Hepatocyte (in vitro differentiated cells): ENCODE data around the gene TP73. TPM values are rescaled to one million over a fixed set of nuclear protein-coding genes. Genes with fewer than 3 reads are reported as not detected.

Experiments
- DNase-seq: peaks from one replicate; pipeline ENCODE4 v3.0.0-alpha.2; 2016; ENCODE audit warnings: low spot score
- H2AFZ ChIP-seq: fragments of 200-600 bp; sonication (generic); 2 replicates; pipeline ENCODE4 v1.6.0; 2016; ENCODE audit warnings: antibody characterized with exemption, mild to moderate bottlenecking
- H3K27ac ChIP-seq: fragments of 200-600 bp; sonication (generic); 2 replicates; pipeline ENCODE4 v1.5.1; 2016; ENCODE audit warnings: mild to moderate bottlenecking
- H3K27me3 ChIP-seq: fragments of 200-600 bp; sonication (generic); 2 replicates; pipeline ENCODE4 v1.6.1; 2016
- H3K36me3 ChIP-seq: fragments of 200-600 bp; sonication (generic); replicated peaks from 2 replicates; pipeline ENCODE4 v1.5.1; 2016; ENCODE audit warnings: low read depth; ENCODE audit not compliant: insufficient read depth
- H3K4me1 ChIP-seq: fragments of 200-600 bp; sonication (generic); 2 replicates; pipeline ENCODE4 v1.5.1; 2016; ENCODE audit warnings: mild to moderate bottlenecking, moderate library complexity; ENCODE audit not compliant: insufficient read depth
- H3K4me2 ChIP-seq: fragments of 200-600 bp; sonication (generic); 2 replicates; pipeline ENCODE4 v1.6.0; 2016
- H3K4me3 ChIP-seq: fragments of 200-600 bp; sonication (generic); 2 replicates; pipeline ENCODE4 v1.5.1; 2016; ENCODE audit warnings: mild to moderate bottlenecking
- H3K79me2 ChIP-seq: fragments of 200-600 bp; sonication (generic); 2 replicates; pipeline ENCODE4 v1.6.0; 2017; ENCODE audit warnings: mild to moderate bottlenecking
- H3K9me2 ChIP-seq: fragments of 200-600 bp; sonication (generic); replicated peaks from 2 replicates; pipeline ENCODE4 v1.6.0; 2017; ENCODE audit warnings: mild to moderate bottlenecking; ENCODE audit not compliant: insufficient read depth
- H3K9me3 ChIP-seq: fragments of 200-600 bp; sonication (generic); 2 replicates; pipeline ENCODE4 v1.5.1; 2016; ENCODE audit warnings: low read depth, mild to moderate bottlenecking
- H4K20me1 ChIP-seq: fragments of 200-600 bp; sonication (generic); 2 replicates; pipeline ENCODE4 v1.6.0; 2016; ENCODE audit warnings: mild to moderate bottlenecking; ENCODE audit not compliant: insufficient read depth, poor library complexity, severe bottlenecking
- CTCF ChIP-seq: fragments of 200-600 bp; sonication (generic); IDR thresholded peaks from 2 replicates; pipeline ENCODE4 v1.5.1; 2016; ENCODE audit warnings: antibody characterized with exemption, mild to moderate bottlenecking; ENCODE audit not compliant: poor library complexity
- EZH2 ChIP-seq: fragments of 200-600 bp; sonication (generic); IDR thresholded peaks from 2 replicates; pipeline ENCODE4 v1.6.1; 2016; ENCODE audit warnings: antibody characterized with exemption, mild to moderate bottlenecking, borderline replicate concordance
- EZH2phosphoT487 ChIP-seq: fragments of 200-600 bp; sonication (generic); IDR thresholded peaks from one replicate; pipeline ENCODE4 v1.6.1; 2018; ENCODE audit warnings: antibody characterized with exemption, mild to moderate bottlenecking, low read depth, moderate library complexity; ENCODE audit not compliant: unreplicated experiment, severe bottlenecking
- WGBS: methylation state at CpG from one replicate; pipeline ENCODE4 v1.1.6; 2016; ENCODE audit warnings: low lambda C conversion rate; ENCODE audit errors: missing lambda C conversion rate; 5-methylcytosine and 5-hydroxymethylcytosine counted together
- polyA plus RNA-seq: library from polyadenylated mRNA; unstranded; fragments of >200 nt; fragmentation: Nextera tagmentation; extraction: Ambion mirVana; gene quantifications from 2 replicates; pipeline ENCODE4 v1.2.1, GENCODE V29; 2016
- total RNA-seq: library from RNA; depleted of rRNA; stranded (reverse); fragments of >200 nt; gene quantifications from 2 replicates; pipeline ENCODE4 v1.2.3, GENCODE V29; 2014

The TP73 gene
- total and polyA plus RNA-seq, 2 experiments from 2014 or later = 0.27 to 0.47 TPM

DNA sequence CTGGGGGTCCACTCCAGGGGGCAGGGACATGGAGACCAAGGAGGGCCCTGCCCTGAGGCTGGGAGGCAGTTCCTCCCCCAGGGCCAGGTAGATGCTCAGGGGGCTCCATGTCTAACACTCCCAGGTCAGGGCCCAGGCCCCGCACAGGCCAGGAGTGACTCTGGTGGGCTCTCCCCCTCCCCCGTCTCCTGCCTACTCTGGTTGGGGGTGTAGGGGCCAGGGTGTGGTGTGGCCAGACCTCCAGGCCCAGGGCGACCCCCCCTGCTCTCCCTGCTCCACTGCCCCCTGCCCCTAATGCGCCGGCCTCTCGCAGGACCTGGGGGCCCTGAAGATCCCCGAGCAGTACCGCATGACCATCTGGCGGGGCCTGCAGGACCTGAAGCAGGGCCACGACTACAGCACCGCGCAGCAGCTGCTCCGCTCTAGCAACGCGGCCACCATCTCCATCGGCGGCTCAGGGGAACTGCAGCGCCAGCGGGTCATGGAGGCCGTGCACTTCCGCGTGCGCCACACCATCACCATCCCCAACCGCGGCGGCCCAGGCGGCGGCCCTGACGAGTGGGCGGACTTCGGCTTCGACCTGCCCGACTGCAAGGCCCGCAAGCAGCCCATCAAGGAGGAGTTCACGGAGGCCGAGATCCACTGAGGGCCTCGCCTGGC lies 80.2 kb downstream of the TP73 start:
- H3K4me2 ChIP-seq = no peak overlapping the region
- no peaks in the 10 kb centered on the region for H3K4me1 ChIP-seq
- H3K9me2 ChIP-seq = no peaks in the 10 kb centered on the region
- no peak overlapping the region for H3K27ac ChIP-seq
- H3K79me2 ChIP-seq = no peaks in the 10 kb centered on the region
- no peak overlapping the region for H2AFZ ChIP-seq
- no peak overlapping the region for H3K4me3 ChIP-seq
- no peaks in the 10 kb centered on the region for H3K9me3 ChIP-seq
- H4K20me1 ChIP-seq = no peaks in the 10 kb centered on the region
- no peaks in the 10 kb centered on the region for H3K27me3 ChIP-seq
- DNase-seq = no peak
- 39% methylated on average over 34 of the region's 37 CpGs for WGBS
- TF ChIP-seq CTCF (no peak), EZH2 (no peak), EZH2phosphoT487 (no peak)
- no peaks in the 10 kb centered on the region for H3K36me3 ChIP-seq

DNA sequence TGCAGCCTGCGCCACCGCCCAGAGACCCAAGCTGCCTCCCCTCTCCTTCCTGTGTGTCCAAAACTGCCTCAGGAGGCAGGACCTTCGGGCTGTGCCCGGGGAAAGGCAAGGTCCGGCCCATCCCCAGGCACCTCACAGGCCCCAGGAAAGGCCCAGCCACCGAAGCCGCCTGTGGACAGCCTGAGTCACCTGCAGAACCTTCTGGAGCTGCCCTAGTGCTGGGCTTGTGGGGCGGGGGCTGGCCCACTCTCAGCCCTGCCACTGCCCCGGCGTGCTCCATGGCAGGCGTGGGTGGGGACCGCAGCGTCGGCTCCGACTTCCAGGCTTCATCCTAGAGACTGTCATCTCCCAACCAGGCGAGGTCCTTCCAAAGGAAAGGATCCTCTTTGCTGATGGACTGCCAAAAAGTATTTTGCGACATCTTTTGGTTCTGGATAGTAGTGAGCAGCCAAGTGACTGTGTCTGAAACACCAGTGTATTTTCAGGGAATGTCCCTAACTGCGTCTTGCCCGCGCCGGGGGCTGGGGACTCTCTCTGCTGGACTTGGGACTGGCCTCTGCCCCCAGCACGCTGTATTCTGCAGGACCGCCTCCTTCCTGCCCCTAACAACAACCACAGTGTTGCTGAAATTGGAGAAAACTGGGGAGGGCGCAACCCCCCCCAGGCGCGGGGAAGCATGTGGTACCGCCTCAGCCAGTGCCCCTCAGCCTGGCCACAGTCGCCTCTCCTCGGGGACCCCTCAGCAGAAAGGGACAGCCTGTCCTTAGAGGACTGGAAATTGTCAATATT lies 81.0 kb downstream of the TP73 start:
- WGBS = 84% methylated on average over 29 of the region's 29 CpGs
- Histone ChIP-seq H3K27me3 (no peaks in the 10 kb centered on the region), H3K4me1 (no peaks in the 10 kb centered on the region), H2AFZ (no peak overlapping the region), H3K9me2 (no peaks in the 10 kb centered on the region), H3K4me2 (no peak overlapping the region), H4K20me1 (no peaks in the 10 kb centered on the region), H3K9me3 (no peaks in the 10 kb centered on the region), H3K4me3 (no peak overlapping the region), H3K79me2 (no peaks in the 10 kb centered on the region), H3K27ac (no peak overlapping the region), H3K36me3 (no peaks in the 10 kb centered on the region)
- TF ChIP-seq EZH2phosphoT487 (no peak), EZH2 (no peak), CTCF (no peak)
- no peak for DNase-seq

- H3K27me3 ChIP-seq = no peaks in the 10 kb centered on the region
- DNase-seq = no peak
- no peaks in the 10 kb centered on the region for H3K9me2 ChIP-seq
- H3K4me1 ChIP-seq = no peaks in the 10 kb centered on the region
- 89% methylated on average over 17 of the region's 17 CpGs for WGBS
- H3K36me3 ChIP-seq = no peaks in the 10 kb centered on the region
- H3K27ac ChIP-seq = no peak overlapping the region
- TF ChIP-seq CTCF (no peak), EZH2 (no peak), EZH2phosphoT487 (no peak)
- H3K4me2 ChIP-seq = no peak overlapping the region
- H2AFZ ChIP-seq = no peak overlapping the region
- no peak overlapping the region for H3K4me3 ChIP-seq
- no peaks in the 10 kb centered on the region for H4K20me1 ChIP-seq
- no peaks in the 10 kb centered on the region for H3K79me2 ChIP-seq
- no peaks in the 10 kb centered on the region for H3K9me3 ChIP-seq
Observed at GRCh38 chr1:3733883-3734589, 81.7 kb downstream of the TP73 start.
